Testis (tissue), 3 donors: ENCODE data around the gene PLA2G3. TPM values are rescaled to one million over a fixed set of nuclear protein-coding genes. Genes with fewer than 3 reads are reported as not detected.

Experiments used
- DNase-seq: peaks from one replicate; pipeline ENCODE4 v3.0.0-alpha.2; 2019
- H3K27ac ChIP-seq, 2 donors: fragments of 200-600 bp; sonication (generic); one replicate each; pipeline ENCODE4 v1.5.1; 2019
- H3K27me3 ChIP-seq: fragments of 200-600 bp; sonication (generic); one replicate; pipeline ENCODE4 v1.5.1; 2019
- H3K36me3 ChIP-seq: fragments of 200-600 bp; sonication (generic); one replicate; pipeline ENCODE4 v1.5.1; 2017; ENCODE audit warnings: low read depth; ENCODE audit errors: missing control alignments
- H3K4me1 ChIP-seq: fragments of 200-600 bp; sonication (generic); one replicate; pipeline ENCODE4 v1.5.1; 2019
- H3K4me3 ChIP-seq, 2 donors: fragments of 200-600 bp; sonication (generic); one replicate each; pipeline ENCODE4 v1.5.1; 2017 to 2019
- H3K9me3 ChIP-seq: fragments of 200-600 bp; sonication (generic); one replicate; pipeline ENCODE4 v1.5.1; 2017
- CTCF ChIP-seq, 3 experiments: fragments of 450-650 bp in 2 of 3; fragments of 200-600 bp in 1 of 3; sonication (generic) in 1 of 3; IDR thresholded peaks; one replicate each; pipeline ENCODE4 v1.5.1; 2016 to 2019; ENCODE audit warnings: antibody characterized with exemption in 3 of 3, mild to moderate bottlenecking in 2 of 3, moderate library complexity in 1 of 3
- POLR2A ChIP-seq: fragments of 450-650 bp; IDR thresholded peaks from one replicate; pipeline ENCODE4 v1.6.1; 2017; ENCODE audit warnings: antibody characterized with exemption, mild to moderate bottlenecking, moderate library complexity
- WGBS, 2 donors: methylation state at CpG; one replicate each; pipeline ENCODE4 v1.1.5; 2018; 5-methylcytosine and 5-hydroxymethylcytosine counted together
- intact Hi-C: fragments of 100-400 bp; cut with DNase I; formaldehyde crosslinking; loops from one replicate; pipeline ENCODE4 v1.15.1; 2023; ENCODE audit warnings: low total_unique reads
- polyA plus RNA-seq: library from polyadenylated mRNA; stranded (reverse); fragments of 350-450 nt; fragmentation: Illumina TruSeq; extraction: RNeasy Lipid Tissue Mini Kit (QIAGEN cat#74804); gene quantifications from one replicate; pipeline ENCODE4 v1.2.3, GENCODE V29; 2014; ENCODE audit warnings: low read depth, low replicate concordance; ENCODE audit not compliant: insufficient read depth
- total RNA-seq, 2 donors: library from RNA; depleted of rRNA; stranded (reverse); fragments of >200 nt; gene quantifications; one replicate each; pipeline ENCODE4 v1.2.3, GENCODE V29; 2016

PLA2G3 gene
- total and polyA plus RNA-seq, 3 donors from 2014 or later = 0.44 to 0.68 (median 0.55) TPM

GRCh38 chr22:31107894-31108218, 32.5 kb downstream of the PLA2G3 start:
- peak overlapping the region; percentile 71 to 72 for H3K4me3 ChIP-seq
- H3K4me1 ChIP-seq = no peaks in the 10 kb centered on the region
- intact Hi-C loops = no loop called here
- no peaks in the 10 kb centered on the region for H3K27me3 ChIP-seq
- H3K9me3 ChIP-seq = no peaks in the 10 kb centered on the region
- TF ChIP-seq CTCF (IDR thresholded peaks at IDR 0.05) = no peak
- no peak for TF ChIP-seq POLR2A
- WGBS, 2 donors = 1 to 2% methylated on average over 5 of the region's 5 CpGs
- DNase-seq = no peak
- peak overlapping the region in 1 of 2 donors; percentile 74 for H3K27ac ChIP-seq
- no peaks in the 10 kb centered on the region for H3K36me3 ChIP-seq

GRCh38 chr22:31107178-31107893, 33.0 kb downstream of the PLA2G3 start, which contains the start of gene SELENOM:
TSS of gene SELENOM (minus strand) at chr22:31107568. CDS start at chr22:31107505, 63 bp downstream.
- Histone ChIP-seq H3K27me3 (no peaks in the 10 kb centered on the region), H3K4me3 (peak within 1 kb of the TSS; percentile 71 to 72), H3K36me3 (no peaks in the 10 kb centered on the region), H3K9me3 (no peaks in the 10 kb centered on the region), H3K27ac (peak within 1 kb of the TSS; percentile 89 to 96), H3K4me1 (no peaks in the 10 kb centered on the region)
- intact Hi-C loops = no loop called here
- peak; percentile 96 for DNase-seq
- TF ChIP-seq POLR2A (no peak), CTCF (IDR thresholded peaks at IDR 0.05) (peak; percentile 89 to 95 (median 89))
- 2 to 5% methylated on average over 21 to 43 of the region's 67 CpGs for WGBS, 2 donors

GRCh38 chr22:31106731-31107177, 33.6 kb downstream of the PLA2G3 start:
- TF ChIP-seq CTCF (IDR thresholded peaks at IDR 0.05) (no peak), POLR2A (no peak)
- Histone ChIP-seq H3K27me3 (no peaks in the 10 kb centered on the region), H3K27ac (peak overlapping the region; percentile 89 to 96), H3K4me3 (peak overlapping the region; percentile 71 to 72), H3K4me1 (no peaks in the 10 kb centered on the region), H3K9me3 (no peaks in the 10 kb centered on the region), H3K36me3 (no peaks in the 10 kb centered on the region)
- intact Hi-C loops = no loop called here
- DNase-seq = no peak
- WGBS, 2 donors = 20 to 35% methylated on average over 14 of the region's 14 CpGs

DNA sequence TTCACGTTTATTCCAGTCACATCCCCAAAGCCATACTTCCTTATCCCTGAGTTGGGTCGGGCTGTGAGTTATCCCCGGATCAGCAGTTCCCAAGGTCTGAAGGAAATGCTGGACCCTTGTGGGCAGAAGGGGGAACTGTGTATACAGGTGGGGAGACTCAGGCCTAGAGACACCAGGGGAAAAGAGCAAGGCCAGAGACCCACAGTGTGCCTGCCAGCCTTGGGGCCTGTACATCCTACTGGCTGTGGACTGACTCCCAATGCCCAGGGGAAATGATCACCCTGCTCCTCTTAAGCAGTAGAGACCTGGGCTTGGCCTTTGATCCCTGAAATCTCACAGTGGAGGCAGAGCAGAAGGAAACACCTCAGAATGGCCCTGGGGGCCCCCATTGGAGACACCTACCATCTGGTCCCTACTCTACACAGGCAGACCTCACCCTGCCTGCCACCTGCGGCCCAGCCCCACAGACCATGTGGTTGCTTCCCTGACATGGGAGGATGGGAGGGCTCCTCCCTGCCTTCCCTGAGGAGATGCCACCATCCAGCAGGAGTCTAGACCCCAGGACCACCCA, 34.2 kb downstream of the PLA2G3 start:
- Histone ChIP-seq H3K27me3 (no peaks in the 10 kb centered on the region), H3K9me3 (no peaks in the 10 kb centered on the region), H3K4me1 (no peaks in the 10 kb centered on the region), H3K27ac (peak overlapping the region; percentile 89 to 96), H3K4me3 (peak overlapping the region; percentile 71 to 72), H3K36me3 (no peaks in the 10 kb centered on the region)
- TF ChIP-seq CTCF (IDR thresholded peaks at IDR 0.05) = peak in 1 of 3 experiments; percentile 15
- TF ChIP-seq POLR2A = no peak
- 38 to 47% methylated on average over 2 to 4 of the region's 4 CpGs for WGBS, 2 donors
- intact Hi-C loops = no loop called here
- no peak for DNase-seq
